Measurements from ENCODE around the gene PLCL2.

Gene PLCL2

DNA sequence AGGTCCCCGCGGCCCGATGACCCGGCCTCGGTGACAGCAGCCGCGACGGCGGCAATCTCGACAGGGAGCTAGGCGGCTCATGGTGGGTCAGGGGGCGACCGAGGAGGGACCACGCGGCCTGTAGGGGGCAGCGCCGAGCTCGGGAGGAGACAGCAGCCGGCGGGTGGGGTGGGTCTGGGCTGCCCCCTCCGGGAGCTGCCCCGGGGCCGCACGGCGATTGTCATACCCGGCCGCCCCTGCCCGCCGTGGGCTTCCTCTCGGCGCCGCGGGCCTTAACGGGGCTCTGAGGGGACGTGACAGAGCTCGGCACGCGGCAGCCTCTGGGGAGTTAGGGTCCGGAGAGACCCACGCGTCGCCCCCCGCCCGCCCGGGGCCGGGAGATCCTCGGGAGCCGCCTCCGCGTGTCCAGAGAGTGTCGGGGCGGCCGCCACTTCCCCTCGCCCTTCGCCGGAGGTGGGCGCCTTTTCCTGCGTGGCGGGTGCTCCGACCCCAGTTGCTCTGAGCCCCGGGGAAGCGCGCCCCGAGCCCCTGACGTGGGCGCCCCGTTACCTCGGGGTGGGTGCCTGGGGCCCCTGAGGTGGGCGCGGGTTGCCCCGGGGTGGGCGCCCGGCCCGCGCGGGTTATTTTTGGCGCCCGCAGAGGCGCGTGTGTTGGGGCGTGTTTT lies 539 bp upstream of the PLCL2 start:
- TF ChIP-seq, protein P1, sequence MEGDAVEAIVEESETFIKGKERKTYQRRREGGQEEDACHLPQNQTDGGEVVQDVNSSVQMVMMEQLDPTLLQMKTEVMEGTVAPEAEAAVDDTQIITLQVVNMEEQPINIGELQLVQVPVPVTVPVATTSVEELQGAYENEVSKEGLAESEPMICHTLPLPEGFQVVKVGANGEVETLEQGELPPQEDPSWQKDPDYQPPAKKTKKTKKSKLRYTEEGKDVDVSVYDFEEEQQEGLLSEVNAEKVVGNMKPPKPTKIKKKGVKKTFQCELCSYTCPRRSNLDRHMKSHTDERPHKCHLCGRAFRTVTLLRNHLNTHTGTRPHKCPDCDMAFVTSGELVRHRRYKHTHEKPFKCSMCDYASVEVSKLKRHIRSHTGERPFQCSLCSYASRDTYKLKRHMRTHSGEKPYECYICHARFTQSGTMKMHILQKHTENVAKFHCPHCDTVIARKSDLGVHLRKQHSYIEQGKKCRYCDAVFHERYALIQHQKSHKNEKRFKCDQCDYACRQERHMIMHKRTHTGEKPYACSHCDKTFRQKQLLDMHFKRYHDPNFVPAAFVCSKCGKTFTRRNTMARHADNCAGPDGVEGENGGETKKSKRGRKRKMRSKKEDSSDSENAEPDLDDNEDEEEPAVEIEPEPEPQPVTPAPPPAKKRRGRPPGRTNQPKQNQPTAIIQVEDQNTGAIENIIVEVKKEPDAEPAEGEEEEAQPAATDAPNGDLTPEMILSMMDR (IDR thresholded peaks at IDR 0.05; ENCODE audit: low read length, missing control alignments) = peak; percentile 49
- peak overlapping the region; percentile 77 for H3K4me3 ChIP-seq (replicated peaks; ENCODE audit: low read depth, low read length)
- peak; percentile 56 for DNase-seq (ENCODE audit: low read depth)

DNA sequence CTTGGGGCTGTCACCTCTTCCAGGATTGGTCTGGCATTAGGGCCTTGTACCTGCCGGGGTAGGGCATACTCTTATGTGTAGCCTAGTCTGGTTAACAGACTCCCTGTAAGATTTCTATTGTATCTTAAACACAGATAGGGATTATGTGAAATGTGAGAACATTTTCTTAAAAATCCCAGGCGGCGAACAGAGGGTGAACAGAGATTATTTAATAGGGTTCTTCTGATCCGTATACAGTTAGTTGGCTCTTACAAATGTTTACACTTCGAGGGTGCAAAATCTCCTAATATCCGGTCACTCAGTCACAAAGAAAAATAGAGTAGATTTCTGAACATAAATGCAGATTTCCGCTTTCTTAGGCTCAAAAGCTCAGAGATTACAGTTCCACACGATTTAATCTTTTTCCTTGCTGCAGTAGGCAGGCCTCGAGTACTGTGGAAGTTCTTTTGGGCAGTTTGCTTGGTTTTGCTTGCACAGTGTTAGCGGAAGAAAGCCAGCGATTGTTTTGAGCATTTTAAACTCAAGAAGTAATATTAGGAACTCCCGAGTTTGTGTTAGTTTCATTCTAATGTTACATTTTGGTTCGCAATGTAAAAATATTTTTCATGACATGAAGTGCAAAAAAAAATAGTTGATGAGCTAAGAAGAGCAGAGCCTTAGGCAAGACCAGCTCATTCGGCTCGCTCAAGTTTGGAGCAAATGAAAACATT lies 993 bp downstream of the PLCL2 start:
- H3K4me3 ChIP-seq (replicated peaks; ENCODE audit: low read depth, low read length) = peak overlapping the region; percentile 77
- TF ChIP-seq, protein P1 (IDR thresholded peaks at IDR 0.05; ENCODE audit: low read length, missing control alignments) = no peak
- peak; percentile 34 for DNase-seq (ENCODE audit: low read depth)

DNA sequence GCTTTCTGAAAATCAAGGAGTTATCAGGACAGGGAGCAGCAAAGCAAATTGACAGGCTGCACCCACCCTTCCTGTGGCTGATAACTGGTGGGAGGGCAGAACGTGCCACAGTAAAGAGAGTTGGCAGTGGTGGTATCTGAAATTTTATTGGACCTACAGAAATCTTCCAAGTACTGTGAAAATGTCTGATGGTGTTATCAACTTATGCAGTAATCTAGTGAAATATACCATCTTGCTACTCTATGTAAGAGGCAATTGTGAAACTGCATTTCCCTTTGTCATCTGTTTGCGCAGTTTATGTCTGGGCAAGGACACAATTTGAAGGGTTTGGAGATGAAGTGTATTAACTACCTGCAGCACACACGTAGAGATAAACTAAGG lies 1.5 kb downstream of the PLCL2 start:
- TF ChIP-seq, protein P1 (IDR thresholded peaks at IDR 0.05; ENCODE audit: low read length, missing control alignments) = no peak
- H3K4me3 ChIP-seq (replicated peaks; ENCODE audit: low read depth, low read length) = peak overlapping the region; percentile 77
- peak; percentile 61 for DNase-seq (ENCODE audit: low read depth)

DNA sequence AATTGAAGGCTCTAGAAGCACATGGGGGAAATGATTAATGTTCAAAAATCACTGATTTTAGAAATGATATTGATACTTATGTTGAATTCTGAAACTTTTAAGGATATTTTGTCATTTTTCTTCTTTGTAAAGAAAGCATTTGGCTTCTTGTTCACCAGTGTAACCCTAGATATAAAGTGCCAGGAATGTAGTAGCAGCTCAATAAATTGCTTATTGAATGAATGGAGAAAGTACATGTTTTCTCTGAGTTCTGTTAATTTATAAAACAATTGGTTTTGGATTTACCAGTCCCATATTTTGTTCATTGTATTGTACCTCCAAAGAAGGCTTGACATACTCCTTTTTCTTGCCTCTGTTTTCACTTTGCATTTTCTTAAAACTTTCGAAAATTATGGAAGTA lies 2.4 kb downstream of the PLCL2 start:
- H3K4me3 ChIP-seq (replicated peaks; ENCODE audit: low read depth, low read length) = no peak overlapping the region
- TF ChIP-seq, protein P1 (IDR thresholded peaks at IDR 0.05; ENCODE audit: low read length, missing control alignments) = no peak
- no peak for DNase-seq (ENCODE audit: low read depth)

DNA sequence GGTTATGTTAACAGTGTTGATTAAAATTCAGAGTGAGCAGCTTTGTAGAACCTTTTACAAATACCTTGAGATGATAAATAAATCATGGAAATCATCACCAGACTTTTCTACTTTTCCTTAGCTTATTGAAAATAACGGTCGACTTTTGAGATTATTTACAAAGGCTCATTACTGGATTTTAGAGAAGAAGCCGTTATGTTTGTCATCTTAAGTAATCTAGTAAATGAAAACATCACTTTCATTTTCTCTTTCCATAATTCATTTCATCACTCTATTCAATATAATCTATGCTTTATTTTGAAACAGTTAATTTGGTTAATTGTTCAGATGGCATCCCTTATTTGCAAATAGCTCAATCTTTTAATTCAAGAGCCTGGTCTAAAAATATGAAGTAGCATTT lies 3.6 kb downstream of the PLCL2 start:
- DNase-seq (ENCODE audit: low read depth) = no peak
- H3K4me3 ChIP-seq (replicated peaks; ENCODE audit: low read depth, low read length) = no peak overlapping the region
- TF ChIP-seq, protein P1 (IDR thresholded peaks at IDR 0.05; ENCODE audit: low read length, missing control alignments) = no peak

DNA sequence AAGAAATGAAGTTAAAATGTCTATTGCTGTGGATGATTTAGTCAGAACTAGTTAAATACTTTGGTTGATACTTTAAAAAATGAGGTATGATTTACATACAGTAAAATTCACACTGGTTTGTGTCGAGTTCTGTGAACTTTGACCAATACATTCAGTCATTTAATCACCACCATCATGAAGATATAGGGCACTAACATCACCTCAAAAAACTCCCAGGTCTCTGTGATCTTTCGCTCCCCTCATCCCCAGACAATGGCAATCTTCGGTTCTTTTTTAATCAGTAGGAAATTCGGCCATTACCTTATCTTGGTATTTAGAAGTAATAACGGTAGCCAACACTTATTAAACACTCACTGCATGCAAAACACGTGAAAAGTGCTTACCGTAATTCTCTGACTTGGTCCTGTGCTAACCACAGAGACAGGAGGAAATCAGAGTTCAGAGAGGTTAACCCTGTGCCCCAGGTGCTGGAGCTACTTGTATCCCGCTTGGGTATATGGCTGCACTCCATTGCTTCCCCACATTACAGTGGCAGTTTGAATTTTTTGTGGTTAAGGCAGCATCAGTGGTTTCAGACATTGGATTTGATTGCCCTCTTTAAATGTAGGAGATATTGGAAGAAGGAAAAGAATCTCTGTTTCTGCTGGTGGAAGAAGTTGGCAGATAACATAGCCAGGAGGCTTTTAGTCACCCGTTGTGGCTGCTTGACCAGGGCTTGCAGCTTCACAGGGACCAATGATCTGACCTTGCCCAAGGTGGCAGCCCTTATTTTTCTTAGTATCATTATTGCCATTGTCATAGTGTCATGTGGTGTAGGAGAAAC lies 4.2 kb downstream of the PLCL2 start:
- TF ChIP-seq, protein P1 (IDR thresholded peaks at IDR 0.05; ENCODE audit: low read length, missing control alignments) = no peak
- no peak overlapping the region for H3K4me3 ChIP-seq (replicated peaks; ENCODE audit: low read depth, low read length)
- no peak for DNase-seq (ENCODE audit: low read depth)
